ENCODE results near the gene GALNT1. TPM values are rescaled to one million over a fixed set of nuclear protein-coding genes. Genes with fewer than 3 reads are reported as not detected.

Gene GALNT1
- total and polyA plus RNA-seq, 7 donors = 23.7 to 70.3 (median 52.3) TPM

DNA sequence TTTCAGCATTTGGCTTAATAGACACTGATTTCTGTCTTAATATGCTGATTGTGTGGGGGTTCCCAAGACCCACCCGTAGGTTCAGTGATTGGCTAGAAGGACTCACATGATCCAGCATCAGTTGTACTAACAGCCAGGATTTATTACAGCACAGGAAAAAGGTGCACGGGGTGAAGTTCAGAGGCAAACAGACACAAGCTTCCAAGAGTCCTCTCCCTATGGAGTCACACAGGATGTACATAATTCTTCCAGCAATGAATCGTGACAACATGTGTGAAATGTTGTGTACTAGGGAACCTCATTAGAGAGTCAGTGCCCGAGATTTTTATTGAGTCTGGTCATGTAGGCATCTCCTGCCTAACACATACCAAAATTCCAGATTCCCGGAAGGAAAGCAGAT, 52.8 kb downstream of the GALNT1 start:
- Histone ChIP-seq H3K4me1 (peaks cover 19% of the 10 kb centered on the region), H3K9me3 (no peaks in the 10 kb centered on the region), H3K27me3 (ENCODE audit: insufficient read depth in 3 of 3, low read length in 2 of 3) (no peaks in the 10 kb centered on the region), H3K4me3 (no peak overlapping the region), H3K36me3 (ENCODE audit: insufficient read depth in 1 of 2, low read depth in 1 of 2) (no peaks in the 10 kb centered on the region), H3K27ac (peak overlapping the region; percentile 72)
- no peak for DNase-seq
- 32 to 52% (median 35%) methylated on average over 5 of the region's 5 CpGs for WGBS, 3 donors
- no peak for TF ChIP-seq CTCF (IDR thresholded peaks at IDR 0.05)
- intact Hi-C loops (cut with DNase I) = no loop called here
- peak in 2 of 4 donors; percentile 25 to 32 for ATAC-seq

DNA sequence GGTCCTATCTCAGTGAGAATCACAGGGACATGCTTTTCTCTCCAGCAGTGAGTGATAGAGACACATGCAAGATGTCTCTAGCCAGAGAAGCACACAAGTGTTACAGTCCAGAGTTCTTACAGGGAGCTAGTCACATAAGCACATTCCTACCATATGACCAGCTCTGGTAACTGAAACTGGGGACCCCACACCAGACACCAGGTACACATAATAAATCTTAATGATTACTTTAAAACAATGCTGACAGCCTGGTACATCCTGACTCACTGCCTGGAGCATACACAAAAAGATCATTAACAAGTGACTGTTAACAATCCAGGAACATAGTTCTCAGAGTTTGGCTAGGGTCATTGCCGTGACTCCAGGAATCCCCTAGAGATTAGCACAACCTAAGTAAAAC, 53.6 kb downstream of the GALNT1 start:
- Histone ChIP-seq H3K4me3 (no peak overlapping the region), H3K27ac (peak overlapping the region; percentile 72), H3K9me3 (no peaks in the 10 kb centered on the region), H3K4me1 (peaks cover 19% of the 10 kb centered on the region), H3K27me3 (ENCODE audit: insufficient read depth in 3 of 3, low read length in 2 of 3) (no peaks in the 10 kb centered on the region), H3K36me3 (ENCODE audit: insufficient read depth in 1 of 2, low read depth in 1 of 2) (no peaks in the 10 kb centered on the region)
- intact Hi-C loops (cut with DNase I) = no loop called here
- 3 to 13% (median 9%) methylated on average over 1 of the region's 1 CpG for WGBS, 3 donors
- peak; percentile 99 to 100 (median 100) for ATAC-seq
- no peak for TF ChIP-seq CTCF (IDR thresholded peaks at IDR 0.05)
- peak in 1 of 2 donors; percentile 53 for DNase-seq

- Histone ChIP-seq H3K4me3 (no peak overlapping the region), H3K27ac (no peak overlapping the region), H3K9me3 (no peaks in the 10 kb centered on the region), H3K36me3 (ENCODE audit: insufficient read depth in 1 of 2, low read depth in 1 of 2) (no peaks in the 10 kb centered on the region), H3K4me1 (peaks cover 19% of the 10 kb centered on the region), H3K27me3 (ENCODE audit: insufficient read depth in 3 of 3, low read length in 2 of 3) (no peaks in the 10 kb centered on the region)
- ATAC-seq (no peak), DNase-seq (no peak)
- 96 to 98% (median 98%) methylated on average over 5 of the region's 5 CpGs for WGBS, 3 donors
- no peak for TF ChIP-seq CTCF (IDR thresholded peaks at IDR 0.05)
- intact Hi-C loops (cut with DNase I) = no loop called here
Observed at GRCh38 chr18:35637227-35637626, 55.7 kb downstream of the GALNT1 start.

DNA sequence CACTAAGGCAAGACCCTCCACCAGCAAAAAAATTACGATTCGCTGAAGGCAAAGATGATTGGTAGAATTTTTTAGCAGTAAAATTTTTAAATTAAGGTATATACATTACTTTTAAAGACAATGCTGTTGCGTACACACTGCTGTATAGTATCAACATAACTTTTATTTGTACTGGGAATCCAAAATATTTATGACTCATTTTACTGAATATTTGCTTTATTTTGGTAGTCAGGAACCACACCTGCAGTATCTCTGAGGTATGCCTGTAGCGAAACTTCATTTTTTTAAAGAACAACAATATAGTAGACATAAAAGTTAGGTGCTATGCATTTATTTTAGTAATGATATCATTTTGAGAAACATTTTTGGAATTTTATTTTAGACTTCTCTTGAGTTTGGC, 57.8 kb downstream of the GALNT1 start:
- intact Hi-C loops (cut with DNase I) = no loop called here
- TF ChIP-seq CTCF (IDR thresholded peaks at IDR 0.05) = no peak
- H3K27me3 ChIP-seq (ENCODE audit: insufficient read depth in 3 of 3, low read length in 2 of 3) = no peaks in the 10 kb centered on the region

DNA sequence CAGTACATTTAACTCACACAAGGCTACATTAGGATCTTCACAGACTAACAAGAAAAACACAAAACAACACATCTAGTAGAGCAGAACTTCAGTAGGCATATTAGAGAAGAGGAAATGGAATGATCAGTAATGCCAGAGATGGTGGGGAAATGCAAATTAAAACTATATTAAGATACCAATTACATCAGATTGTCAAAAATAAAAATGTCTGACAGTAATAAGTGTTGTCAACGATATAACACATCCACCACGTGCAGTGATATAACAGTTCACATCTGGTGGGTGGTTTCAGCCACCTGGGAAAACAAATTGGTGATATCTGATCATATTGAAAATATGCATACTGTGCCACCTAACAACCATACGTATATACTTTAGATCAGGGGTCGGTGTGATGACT, 59.9 kb downstream of the GALNT1 start:
- intact Hi-C loops (cut with DNase I) = no loop called here

More for the DNA sequence above, 57.8 kb downstream of the GALNT1 start:
- Histone ChIP-seq H3K36me3 (ENCODE audit: insufficient read depth in 1 of 2, low read depth in 1 of 2) (no peaks in the 10 kb centered on the region), H3K27ac (no peak overlapping the region), H3K4me1 (peaks cover 10% of the 10 kb centered on the region), H3K9me3 (no peaks in the 10 kb centered on the region), H3K4me3 (no peak overlapping the region)
- DNase-seq (no peak), ATAC-seq (no peak)
- 97 to 100% (median 97%) methylated on average over 4 of the region's 4 CpGs for WGBS, 3 donors

More for the DNA sequence above, 59.9 kb downstream of the GALNT1 start:
- no peaks in the 10 kb centered on the region for H3K36me3 ChIP-seq (ENCODE audit: insufficient read depth in 1 of 2, low read depth in 1 of 2)
- H3K4me3 ChIP-seq = no peak overlapping the region
- H3K27me3 ChIP-seq (ENCODE audit: insufficient read depth in 3 of 3, low read length in 2 of 3) = no peaks in the 10 kb centered on the region
- 95 to 99% (median 96%) methylated on average over 4 of the region's 4 CpGs for WGBS, 3 donors
- no peak for ATAC-seq
- H3K27ac ChIP-seq = no peak overlapping the region
- H3K4me1 ChIP-seq = no peaks in the 10 kb centered on the region
- no peaks in the 10 kb centered on the region for H3K9me3 ChIP-seq
- no peak for DNase-seq
- no peak for TF ChIP-seq CTCF (IDR thresholded peaks at IDR 0.05)

Data from psoas muscle (tissue), 8 donors.